Transverse colon (tissue), 4 donors: ENCODE measurements around the gene HAUS1. TPM values are rescaled to one million over a fixed set of nuclear protein-coding genes. Genes with fewer than 3 reads are reported as not detected.
A peak's percentile ranks its signal among the peaks of the same experiment; 100 is the strongest.

ENCODE experiments used
- DNase-seq: peaks from one replicate; pipeline ENCODE4 v3.0.0-alpha.2; 2019
- H3K27ac ChIP-seq, 4 donors: fragments of 200-600 bp; sonication (generic); 2 replicates each; pipeline ENCODE4 v1.5.1; 2016 to 2018; ENCODE audit warnings: inconsistent platforms in 4 of 4
- H3K27me3 ChIP-seq: fragments of 200-600 bp; sonication (generic); 2 replicates; pipeline ENCODE4 v1.5.1; 2017; ENCODE audit warnings: inconsistent platforms
- H3K36me3 ChIP-seq, 4 donors: fragments of 200-600 bp; sonication (generic); 2 replicates each; pipeline ENCODE4 v1.5.1; 2017 to 2019; ENCODE audit warnings: inconsistent platforms in 4 of 4
- H3K4me1 ChIP-seq, 4 donors: fragments of 200-600 bp; sonication (generic); 2 replicates each; pipeline ENCODE4 v1.5.1; 2017 to 2020; ENCODE audit warnings: inconsistent platforms in 4 of 4
- H3K4me3 ChIP-seq, 4 donors: fragments of 200-600 bp; sonication (generic); 1 replicate in 1 of 4; 2 replicates in 3 of 4; pipeline versions ENCODE4 v1.5.1 to v1.6.1; 2017 to 2019; ENCODE audit warnings: inconsistent platforms in 4 of 4
- H3K9me3 ChIP-seq, 2 donors: fragments of 200-600 bp; sonication (generic); 2 replicates each; pipeline ENCODE4 v1.5.1; 2017 to 2019; ENCODE audit warnings: inconsistent platforms in 2 of 2
- CTCF ChIP-seq, 5 experiments: fragments of 200-600 bp in 3 of 5; fragments of 450-650 bp in 2 of 5; sonication (generic) in 3 of 5; IDR thresholded peaks; 1 replicate in 2 of 5; 2 replicates in 3 of 5; pipeline ENCODE4 v1.5.1; 2016 to 2017; ENCODE audit warnings: antibody characterized with exemption in 5 of 5, inconsistent platforms in 3 of 5, mild to moderate bottlenecking in 2 of 5, moderate library complexity in 1 of 5
- EP300 ChIP-seq: sonication (generic); formaldehyde crosslinking; IDR thresholded peaks from one replicate; pipeline ENCODE4 v1.6.1; 2017; ENCODE audit warnings: antibody characterized with exemption, low read depth
- POLR2A ChIP-seq: fragments of 450-650 bp; IDR thresholded peaks from one replicate; pipeline ENCODE4 v1.6.1; 2016; ENCODE audit warnings: antibody characterized with exemption, mild to moderate bottlenecking, moderate library complexity
- POLR2AphosphoS5 ChIP-seq, 3 donors: sonication (generic); formaldehyde crosslinking; IDR thresholded peaks; one replicate each; pipeline ENCODE4 v1.6.1; 2016; ENCODE audit warnings: antibody characterized with exemption in 3 of 3
- WGBS, 2 donors: methylation state at CpG; one replicate each; pipeline ENCODE4 v1.1.5; 2018; ENCODE audit warnings: low coverage in 1 of 2; 5-methylcytosine and 5-hydroxymethylcytosine counted together
- in situ Hi-C, 4 donors: fragments of 200-750 bp; cut with MboI; loops; one replicate each; pipeline versions ENCODE4 v1.15.0 to v1.15.1; 2017; ENCODE audit warnings: low sequenced_read_pairs in 3 of 4, low pct_ligation_motif_present in 1 of 4, low pct_unique_long_range_greater_than_20kb in 1 of 4
- intact Hi-C: fragments of 100-400 bp; cut with DNase I; formaldehyde crosslinking; loops from one replicate; pipeline ENCODE4 v1.15.1; 2023; ENCODE audit warnings: low total_unique reads
- total RNA-seq, 4 donors: library from RNA; depleted of rRNA; stranded (reverse); fragments of >200 nt; gene quantifications; one replicate each; pipeline ENCODE4 v1.1.0, GENCODE V29; 2016

HAUS1 gene
- total RNA-seq, 4 donors from 2014 or later = 1.6 to 33.5 (median 19.8) TPM; not detected in 1

- H3K4me3 ChIP-seq = peak overlapping the region; percentile 51 to 75 (median 59)
- H3K36me3 ChIP-seq = no peaks in the 10 kb centered on the region
- H3K4me1 ChIP-seq = peaks cover 7 to 23% (median 17%) of the 10 kb centered on the region in 4 donors
- DNase-seq = no peak
- TF ChIP-seq POLR2A (no peak), CTCF (IDR thresholded peaks at IDR 0.05) (no peak), POLR2AphosphoS5 (IDR thresholded peaks at IDR 0.05) (no peak), EP300 (no peak)
- in situ Hi-C loops = loop anchor here in 2 of 4 donors (10.0 kb wide), 2 partner anchors 106 to 126 kb away; partner anchors contain the start of gene EPG5 (in 1 of the 2)
- WGBS, 2 donors = 21 to 49% methylated on average over 2 to 12 of the region's 13 CpGs
- intact Hi-C loops = no loop called here
- H3K27me3 ChIP-seq = no peaks in the 10 kb centered on the region
- H3K9me3 ChIP-seq = no peaks in the 10 kb centered on the region
- H3K27ac ChIP-seq = peak overlapping the region in 1 of 4 donors; percentile 48
These were observed 33.2 kb upstream of the HAUS1 start for GRCh38 chr18:46070815-46071652.

- intact Hi-C loops (no loop called here), in situ Hi-C loops (loop anchor here in 2 of 4 donors (10.0 kb wide), 2 partner anchors 107 to 127 kb away; partner anchors contain the start of gene EPG5 (in 1 of the 2))
- 2% methylated on average over 34 of the region's 75 CpGs; no CpG with 5 or more reads in 1 of the 2 donors for WGBS, 2 donors
- H3K4me1 ChIP-seq = peaks cover 7 to 23% (median 17%) of the 10 kb centered on the region in 4 donors
- peak within 1 kb of the TSS in 3 of 4 donors; percentile 23 to 58 (median 48) for H3K27ac ChIP-seq
- no peaks in the 10 kb centered on the region for H3K36me3 ChIP-seq
- H3K27me3 ChIP-seq = no peaks in the 10 kb centered on the region
- TF ChIP-seq POLR2AphosphoS5 (IDR thresholded peaks at IDR 0.05) (peak in 2 of 3 donors; percentile 22 to 39), POLR2A (peak; percentile 24), CTCF (IDR thresholded peaks at IDR 0.05) (no peak), EP300 (no peak)
- H3K4me3 ChIP-seq = peak within 1 kb of the TSS; percentile 51 to 75 (median 59)
- peak; percentile 71 for DNase-seq
- H3K9me3 ChIP-seq = no peaks in the 10 kb centered on the region
These were observed 32.4 kb upstream of the HAUS1 start, which contains the start of gene PSTPIP2 for GRCh38 chr18:46071653-46072375. Gene PSTPIP2, minus strand, starts transcription at chr18:46072260. Its CDS starts 72 bp downstream, at chr18:46072188.

GRCh38 chr18:46072376-46072867 is 31.8 kb upstream of the HAUS1 start:
- H3K9me3 ChIP-seq = no peaks in the 10 kb centered on the region
- H3K36me3 ChIP-seq = no peaks in the 10 kb centered on the region
- in situ Hi-C loops = loop anchor here in 2 of 4 donors (10.0 kb wide), 2 partner anchors 108 to 128 kb away; partner anchors contain the start of gene EPG5 (in 1 of the 2)
- H3K4me1 ChIP-seq = peaks cover 7 to 23% (median 17%) of the 10 kb centered on the region in 4 donors
- no peaks in the 10 kb centered on the region for H3K27me3 ChIP-seq
- 26 to 44% methylated on average over 9 to 25 of the region's 25 CpGs for WGBS, 2 donors
- no peak for TF ChIP-seq CTCF (IDR thresholded peaks at IDR 0.05)
- no peak for TF ChIP-seq EP300
- no peak for TF ChIP-seq POLR2AphosphoS5 (IDR thresholded peaks at IDR 0.05)
- TF ChIP-seq POLR2A = peak; percentile 4
- no peak for DNase-seq
- H3K27ac ChIP-seq = peak overlapping the region in 3 of 4 donors; percentile 23 to 58 (median 48)
- intact Hi-C loops = no loop called here
- H3K4me3 ChIP-seq = peak overlapping the region; percentile 51 to 75 (median 59)
